ENCODE data around the gene LYVE1.

Gene LYVE1

DNA sequence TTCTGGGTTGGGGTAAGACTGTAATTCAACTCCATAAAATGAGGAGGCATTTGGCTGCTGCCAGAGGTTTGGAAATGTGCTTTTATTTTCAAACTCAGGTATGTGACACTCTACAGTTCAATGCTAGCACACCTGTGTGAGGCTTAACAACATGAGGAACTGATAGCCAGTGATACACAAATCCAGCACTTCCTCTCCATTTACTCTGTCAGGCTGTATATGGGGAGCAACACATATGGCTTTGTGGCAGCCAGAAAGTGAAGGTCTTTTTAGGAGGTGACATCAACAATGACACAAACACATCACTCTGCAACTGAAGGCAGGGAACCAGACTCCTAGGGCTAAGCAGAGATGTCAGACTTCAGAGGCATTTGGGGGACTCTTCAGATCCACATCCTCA is 4.6 kb upstream of the LYVE1 start:
- no peak overlapping the region for H3K4me3 ChIP-seq (IDR thresholded peaks at IDR 0.05; ENCODE audit: insufficient read depth, low read depth, low read length)
- H3K4me2 ChIP-seq = no peak overlapping the region
- no peaks in the 10 kb centered on the region for H3K36me3 ChIP-seq (ENCODE audit: insufficient read depth)
- H3K79me2 ChIP-seq (ENCODE audit: insufficient read depth, low read depth) = no peaks in the 10 kb centered on the region
- H2AFZ ChIP-seq (ENCODE audit: low read depth) = no peak overlapping the region
- no peaks in the 10 kb centered on the region for H3K27me3 ChIP-seq (ENCODE audit: insufficient read depth, low read depth)
- TF ChIP-seq, protein P1, sequence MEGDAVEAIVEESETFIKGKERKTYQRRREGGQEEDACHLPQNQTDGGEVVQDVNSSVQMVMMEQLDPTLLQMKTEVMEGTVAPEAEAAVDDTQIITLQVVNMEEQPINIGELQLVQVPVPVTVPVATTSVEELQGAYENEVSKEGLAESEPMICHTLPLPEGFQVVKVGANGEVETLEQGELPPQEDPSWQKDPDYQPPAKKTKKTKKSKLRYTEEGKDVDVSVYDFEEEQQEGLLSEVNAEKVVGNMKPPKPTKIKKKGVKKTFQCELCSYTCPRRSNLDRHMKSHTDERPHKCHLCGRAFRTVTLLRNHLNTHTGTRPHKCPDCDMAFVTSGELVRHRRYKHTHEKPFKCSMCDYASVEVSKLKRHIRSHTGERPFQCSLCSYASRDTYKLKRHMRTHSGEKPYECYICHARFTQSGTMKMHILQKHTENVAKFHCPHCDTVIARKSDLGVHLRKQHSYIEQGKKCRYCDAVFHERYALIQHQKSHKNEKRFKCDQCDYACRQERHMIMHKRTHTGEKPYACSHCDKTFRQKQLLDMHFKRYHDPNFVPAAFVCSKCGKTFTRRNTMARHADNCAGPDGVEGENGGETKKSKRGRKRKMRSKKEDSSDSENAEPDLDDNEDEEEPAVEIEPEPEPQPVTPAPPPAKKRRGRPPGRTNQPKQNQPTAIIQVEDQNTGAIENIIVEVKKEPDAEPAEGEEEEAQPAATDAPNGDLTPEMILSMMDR (conservative IDR thresholded peaks at IDR 0.05; ENCODE audit: low read depth, low read length) = no peak
- no peak overlapping the region for H3K27ac ChIP-seq
- H3K9ac ChIP-seq = no peak overlapping the region
- H3K4me1 ChIP-seq (ENCODE audit: low read depth, poor library complexity, severe bottlenecking) = no peaks in the 10 kb centered on the region
- no peaks in the 10 kb centered on the region for H4K20me1 ChIP-seq (ENCODE audit: insufficient read depth)

DNA sequence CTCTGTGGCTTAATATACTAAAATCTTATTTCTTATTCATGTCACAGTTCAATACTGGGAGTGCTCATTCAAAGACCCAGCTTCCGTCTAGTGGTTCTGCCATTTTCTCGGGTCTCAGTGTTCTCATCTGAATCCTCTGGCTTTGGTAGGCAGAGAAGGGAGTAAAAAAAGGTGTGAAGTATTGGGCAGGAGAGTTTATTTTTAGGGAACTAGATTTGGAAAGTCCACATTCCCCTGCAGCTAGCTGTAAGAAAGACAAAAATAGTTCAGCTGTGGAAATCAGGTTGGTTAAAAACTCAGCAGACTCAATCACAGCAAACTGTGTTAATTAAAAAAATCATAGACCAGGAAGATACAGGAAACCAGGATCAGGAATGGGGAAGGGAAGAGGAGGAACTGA is 4.1 kb upstream of the LYVE1 start:
- Histone ChIP-seq H2AFZ (ENCODE audit: low read depth) (no peak overlapping the region), H3K36me3 (ENCODE audit: insufficient read depth) (no peaks in the 10 kb centered on the region), H3K4me3 (IDR thresholded peaks at IDR 0.05; ENCODE audit: insufficient read depth, low read depth, low read length) (no peak overlapping the region), H3K27ac (no peak overlapping the region), H3K4me2 (no peak overlapping the region), H3K9ac (no peak overlapping the region), H3K27me3 (ENCODE audit: insufficient read depth, low read depth) (no peaks in the 10 kb centered on the region), H3K4me1 (ENCODE audit: low read depth, poor library complexity, severe bottlenecking) (no peaks in the 10 kb centered on the region), H4K20me1 (ENCODE audit: insufficient read depth) (no peaks in the 10 kb centered on the region), H3K79me2 (ENCODE audit: insufficient read depth, low read depth) (no peaks in the 10 kb centered on the region)
- TF ChIP-seq, protein P1 (conservative IDR thresholded peaks at IDR 0.05; ENCODE audit: low read depth, low read length) = no peak

DNA sequence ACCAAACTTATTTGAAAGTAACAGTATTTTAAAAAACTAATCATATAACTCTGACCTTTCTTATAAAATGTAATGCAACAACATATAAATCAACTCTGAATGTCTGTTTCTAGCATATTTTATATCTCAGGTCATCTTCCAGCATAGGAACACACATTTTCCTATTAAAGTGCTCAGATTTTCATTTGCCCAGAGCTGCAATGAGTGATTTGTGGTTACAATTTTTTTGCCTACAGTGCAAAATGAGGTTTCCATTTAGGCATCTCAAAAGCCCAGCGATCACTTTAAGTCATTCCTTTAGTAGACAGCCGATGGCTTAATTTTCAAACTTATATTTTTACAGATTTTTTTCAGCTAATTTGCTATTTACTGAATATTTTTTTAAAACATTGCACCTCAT is 1.0 kb downstream of the LYVE1 start:
- Histone ChIP-seq H3K4me3 (IDR thresholded peaks at IDR 0.05; ENCODE audit: insufficient read depth, low read depth, low read length) (no peak overlapping the region), H3K79me2 (ENCODE audit: insufficient read depth, low read depth) (no peaks in the 10 kb centered on the region), H3K9ac (no peak overlapping the region), H3K27me3 (ENCODE audit: insufficient read depth, low read depth) (no peaks in the 10 kb centered on the region), H3K27ac (no peak overlapping the region), H3K4me1 (ENCODE audit: low read depth, poor library complexity, severe bottlenecking) (no peaks in the 10 kb centered on the region), H4K20me1 (ENCODE audit: insufficient read depth) (no peaks in the 10 kb centered on the region), H2AFZ (ENCODE audit: low read depth) (no peak overlapping the region), H3K36me3 (ENCODE audit: insufficient read depth) (no peaks in the 10 kb centered on the region), H3K4me2 (no peak overlapping the region)
- TF ChIP-seq, protein P1 (conservative IDR thresholded peaks at IDR 0.05; ENCODE audit: low read depth, low read length) = no peak

DNA sequence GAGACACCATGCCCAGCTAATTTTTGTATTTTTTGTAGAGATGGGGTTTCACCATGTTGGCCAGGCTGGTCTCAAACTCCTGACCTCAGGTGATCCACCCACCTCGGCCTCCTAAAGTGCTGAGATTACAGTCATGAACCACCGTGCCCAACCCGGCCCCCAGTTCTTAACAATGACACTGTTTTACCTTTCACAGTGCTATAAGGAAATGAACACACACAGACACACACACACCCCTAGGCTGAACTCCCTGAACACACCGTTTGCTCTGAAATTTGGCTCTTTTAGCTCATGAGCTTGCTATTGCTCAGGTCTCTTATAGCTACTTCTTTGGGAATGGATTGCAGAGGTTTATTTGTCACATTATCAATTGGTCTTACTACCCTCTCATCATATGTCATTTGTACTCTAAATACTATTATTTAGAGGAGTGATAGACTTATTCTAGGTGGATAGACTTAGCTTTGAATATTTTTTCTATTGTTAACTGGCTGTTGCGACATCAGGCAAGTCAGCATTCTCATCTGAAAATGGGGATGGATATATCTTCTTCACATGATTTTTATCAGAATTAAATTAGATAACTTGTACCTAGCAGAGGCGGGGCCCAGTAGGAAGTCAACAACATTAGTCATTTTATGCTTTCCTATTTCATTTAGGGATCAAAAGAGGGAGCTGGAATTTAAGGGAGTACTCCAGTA is 2.1 kb downstream of the LYVE1 start:
- no peaks in the 10 kb centered on the region for H3K27me3 ChIP-seq (ENCODE audit: insufficient read depth, low read depth)
- no peak overlapping the region for H3K4me2 ChIP-seq
- no peak overlapping the region for H3K27ac ChIP-seq
- no peaks in the 10 kb centered on the region for H3K4me1 ChIP-seq (ENCODE audit: low read depth, poor library complexity, severe bottlenecking)
- no peaks in the 10 kb centered on the region for H3K79me2 ChIP-seq (ENCODE audit: insufficient read depth, low read depth)
- no peaks in the 10 kb centered on the region for H4K20me1 ChIP-seq (ENCODE audit: insufficient read depth)
- no peak overlapping the region for H3K4me3 ChIP-seq (IDR thresholded peaks at IDR 0.05; ENCODE audit: insufficient read depth, low read depth, low read length)
- H3K9ac ChIP-seq = no peak overlapping the region
- H2AFZ ChIP-seq (ENCODE audit: low read depth) = no peak overlapping the region
- H3K36me3 ChIP-seq (ENCODE audit: insufficient read depth) = no peaks in the 10 kb centered on the region
- TF ChIP-seq, protein P1 (conservative IDR thresholded peaks at IDR 0.05; ENCODE audit: low read depth, low read length) = no peak

Data from KMS-11 (cell line).